Activated CD4-positive, alpha-beta T cell treated with anti-CD3 and anti-CD28 coated beads, Interleukin-2, Interleukin-4, amounts not matched to agents 100 ng/mL and 50 ng/mL, durations not matched to agents 16 hours and 8 hours (primary cell): ENCODE results near the gene DCAF7.

Experiments used
- DNase-seq: peaks from one replicate; pipeline ENCODE4 v3.0.0-alpha.2; 2020; ENCODE audit warnings: low spot score

DCAF7 gene

GRCh38 chr17:63549946-63550816, at the start of gene DCAF7:
Gene DCAF7 (plus strand): TSS chr17:63550477. CDS start chr17:63550678, 201 bp downstream.
- DNase-seq = peak; percentile 100

GRCh38 chr17:63500543-63501390, 49.5 kb upstream of the DCAF7 start:
- no peak for DNase-seq

GRCh38 chr17:63503341-63503705, 47.0 kb upstream of the DCAF7 start:
- DNase-seq = no peak

- no peak for DNase-seq
Observed at GRCh38 chr17:63504261-63504660, 46.0 kb upstream of the DCAF7 start.

- DNase-seq = no peak
Observed at GRCh38 chr17:63505341-63505740, 44.9 kb upstream of the DCAF7 start.

GRCh38 chr17:63506627-63507026, 43.6 kb upstream of the DCAF7 start:
- no peak for DNase-seq

- DNase-seq = no peak
Observed at GRCh38 chr17:63511331-63511730, 38.9 kb upstream of the DCAF7 start.

GRCh38 chr17:63512388-63512787, 37.9 kb upstream of the DCAF7 start:
- DNase-seq = no peak

- DNase-seq = no peak
Observed at GRCh38 chr17:63512896-63513644, 37.2 kb upstream of the DCAF7 start.

GRCh38 chr17:63514477-63514876, 35.8 kb upstream of the DCAF7 start:
- DNase-seq = no peak

- DNase-seq = peak; percentile 9
Observed at GRCh38 chr17:63514974-63515373, 35.3 kb upstream of the DCAF7 start.

- no peak for DNase-seq
Observed at GRCh38 chr17:63515426-63515825, 34.9 kb upstream of the DCAF7 start.

- peak; percentile 8 for DNase-seq
Observed at GRCh38 chr17:63516910-63517824, 33.1 kb upstream of the DCAF7 start.

- no peak for DNase-seq
Observed at GRCh38 chr17:63517825-63518534, 32.3 kb upstream of the DCAF7 start.

- no peak for DNase-seq
Observed at GRCh38 chr17:63519116-63519881, 31.0 kb upstream of the DCAF7 start.

GRCh38 chr17:63519972-63520882, 30.1 kb upstream of the DCAF7 start:
- DNase-seq = no peak

GRCh38 chr17:63523253-63523855, 26.9 kb upstream of the DCAF7 start, which contains the start of gene KCNH6:
Gene KCNH6 (plus strand): TSS chr17:63523358. CDS start chr17:63523414, 56 bp downstream.
- DNase-seq = no peak

- DNase-seq = no peak
Observed at GRCh38 chr17:63524051-63524450, 26.2 kb upstream of the DCAF7 start.
